GM23248 (cell line): Measurements from ENCODE around the gene CCDC102B.

Experiments used
- EZH2 ChIP-seq: fragments of 200-600 bp; sonication (generic); IDR thresholded peaks from 2 replicates; pipeline ENCODE4 v1.6.1; 2018; ENCODE audit warnings: antibody characterized with exemption, mild to moderate bottlenecking; ENCODE audit not compliant: insufficient read depth, poor library complexity, severe bottlenecking
- EZH2phosphoT487 ChIP-seq: fragments of 200-600 bp; sonication (generic); IDR thresholded peaks from 2 replicates; pipeline ENCODE4 v1.6.1; 2018; ENCODE audit warnings: antibody characterized with exemption, moderate library complexity, mild to moderate bottlenecking, low read depth; ENCODE audit not compliant: insufficient read depth

GRCh38 chr18:68779169-68779568 is 18.7 kb upstream of the CCDC102B start:
- TF ChIP-seq EZH2 (no peak), EZH2phosphoT487 (no peak)
